Neural progenitor cell (in vitro differentiated cells): Measurements from ENCODE around the gene TNS3. TPM values are rescaled to one million over a fixed set of nuclear protein-coding genes. Genes with fewer than 3 reads are reported as not detected.

Experiments
- DNase-seq: peaks from one replicate; pipeline ENCODE4 v3.0.0-alpha.2; 2016; ENCODE audit warnings: low spot score
- H2AFZ ChIP-seq: fragments of 200-600 bp; sonication (generic); replicated peaks from 2 replicates; pipeline ENCODE4 v1.6.1; 2016; ENCODE audit warnings: antibody characterized with exemption
- H3F3A ChIP-seq: fragments of 200-600 bp; sonication (generic); 2 replicates; pipeline ENCODE4 v1.6.1; 2016; ENCODE audit warnings: antibody characterized with exemption, low read depth
- H3K27ac ChIP-seq: fragments of 200-600 bp; sonication (generic); 2 replicates; pipeline ENCODE4 v1.5.1; 2016; ENCODE audit warnings: mild to moderate bottlenecking
- H3K27me3 ChIP-seq: fragments of 200-600 bp; sonication (generic); 2 replicates; pipeline ENCODE4 v1.6.1; 2016; ENCODE audit warnings: mild to moderate bottlenecking, moderate library complexity
- H3K36me3 ChIP-seq: fragments of 200-600 bp; sonication (generic); 2 replicates; pipeline ENCODE4 v1.5.1; 2016
- H3K4me1 ChIP-seq: fragments of 200-600 bp; sonication (generic); 2 replicates; pipeline ENCODE4 v1.6.1; 2016; ENCODE audit warnings: mixed run types
- H3K4me2 ChIP-seq: fragments of 200-600 bp; sonication (generic); 2 replicates; pipeline ENCODE4 v1.6.1; 2016
- H3K4me3 ChIP-seq: fragments of 200-600 bp; sonication (generic); 2 replicates; pipeline ENCODE4 v1.5.1; 2016
- H3K79me2 ChIP-seq: fragments of 200-600 bp; sonication (generic); 2 replicates; pipeline ENCODE4 v1.6.1; 2016; ENCODE audit warnings: low read depth
- H3K9ac ChIP-seq: fragments of 200-600 bp; sonication (generic); 2 replicates; pipeline ENCODE4 v1.6.1; 2016
- H3K9me3 ChIP-seq: fragments of 200-600 bp; sonication (generic); 2 replicates; pipeline ENCODE4 v1.5.1; 2016; ENCODE audit warnings: low read depth
- H4K20me1 ChIP-seq: fragments of 200-600 bp; sonication (generic); 2 replicates; pipeline ENCODE4 v1.6.1; 2016; ENCODE audit warnings: low read depth
- H3K27ac Mint-ChIP-seq: 3 replicates; pipeline ENCODE4 v1.8.0; 2021; ENCODE audit warnings: mixed read lengths
- H3K27me3 Mint-ChIP-seq: 2 replicates; pipeline ENCODE4 v1.8.0; 2022; ENCODE audit warnings: low read depth, mild to moderate bottlenecking, inconsistent platforms, moderate library complexity, mixed read lengths; ENCODE audit not compliant: insufficient read depth
- H3K36me3 Mint-ChIP-seq: 3 replicates; pipeline ENCODE4 v1.8.0; 2021; ENCODE audit warnings: mixed read lengths
- H3K4me1 Mint-ChIP-seq: 3 replicates; pipeline ENCODE4 v1.8.0; 2021; ENCODE audit warnings: mixed read lengths
- H3K4me3 Mint-ChIP-seq: 3 replicates; pipeline ENCODE4 v1.8.0; 2021; ENCODE audit warnings: mild to moderate bottlenecking, moderate library complexity, mixed read lengths
- H3K9me3 Mint-ChIP-seq: 3 replicates; pipeline ENCODE4 v1.8.0; 2020; ENCODE audit warnings: mixed read lengths
- EZH2 ChIP-seq: fragments of 200-600 bp; sonication (generic); IDR thresholded peaks from 2 replicates; pipeline ENCODE4 v1.6.1; 2017; ENCODE audit warnings: antibody characterized with exemption, mild to moderate bottlenecking, moderate library complexity
- EZH2phosphoT487 ChIP-seq: fragments of 200-600 bp; sonication (generic); IDR thresholded peaks from 2 replicates; pipeline ENCODE4 v1.6.1; 2017; ENCODE audit warnings: antibody characterized with exemption
- total RNA-seq: library from RNA; depleted of rRNA; stranded (reverse); fragments of >200 nt; gene quantifications from 2 replicates; pipeline ENCODE4 v1.2.3, GENCODE V29; 2015; ENCODE audit warnings: low replicate concordance
- TF ChIP-seq, protein P1 (sequence below): fragments of 200-600 bp; sonication (generic); IDR thresholded peaks from 2 replicates; pipeline ENCODE4 v1.5.1; 2017; ENCODE audit warnings: antibody characterized with exemption, mild to moderate bottlenecking

The TNS3 gene
- total RNA-seq, 1 donor from 2014 or later, result 15.0 TPM

DNA sequence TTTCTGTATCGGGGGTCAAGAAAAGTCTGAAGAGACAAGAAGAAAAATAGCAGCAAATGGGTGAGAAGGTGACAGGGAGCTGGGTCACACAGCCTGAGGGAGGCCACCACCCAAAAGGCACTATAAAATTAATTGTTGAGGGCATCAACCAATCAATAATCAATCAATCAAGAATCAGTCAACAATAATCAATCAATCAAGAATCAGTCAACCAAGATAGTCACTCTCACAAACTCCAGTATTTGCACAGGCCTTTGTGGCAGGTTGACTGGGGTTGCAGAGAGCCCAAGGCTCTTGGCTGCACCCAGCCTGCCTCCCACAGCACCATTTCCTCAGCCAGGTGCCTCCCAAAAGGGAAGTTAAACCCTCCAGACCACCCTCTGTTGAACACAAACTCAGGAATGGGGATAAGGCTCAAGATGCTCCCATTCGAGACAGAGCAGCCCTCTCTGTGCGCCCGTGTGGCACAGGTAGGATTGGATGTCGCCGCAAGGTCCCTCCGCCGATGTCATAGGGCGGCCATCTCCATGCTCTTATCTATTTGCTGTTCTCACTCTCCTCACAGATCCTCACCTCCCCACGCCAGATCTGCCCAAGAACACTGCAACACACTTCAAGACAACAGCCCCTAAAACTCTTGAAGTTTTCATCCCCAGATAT is 64.0 kb downstream of the TNS3 start:
- TF ChIP-seq EZH2phosphoT487 (no peak), EZH2 (no peak)
- TF ChIP-seq, protein P1, sequence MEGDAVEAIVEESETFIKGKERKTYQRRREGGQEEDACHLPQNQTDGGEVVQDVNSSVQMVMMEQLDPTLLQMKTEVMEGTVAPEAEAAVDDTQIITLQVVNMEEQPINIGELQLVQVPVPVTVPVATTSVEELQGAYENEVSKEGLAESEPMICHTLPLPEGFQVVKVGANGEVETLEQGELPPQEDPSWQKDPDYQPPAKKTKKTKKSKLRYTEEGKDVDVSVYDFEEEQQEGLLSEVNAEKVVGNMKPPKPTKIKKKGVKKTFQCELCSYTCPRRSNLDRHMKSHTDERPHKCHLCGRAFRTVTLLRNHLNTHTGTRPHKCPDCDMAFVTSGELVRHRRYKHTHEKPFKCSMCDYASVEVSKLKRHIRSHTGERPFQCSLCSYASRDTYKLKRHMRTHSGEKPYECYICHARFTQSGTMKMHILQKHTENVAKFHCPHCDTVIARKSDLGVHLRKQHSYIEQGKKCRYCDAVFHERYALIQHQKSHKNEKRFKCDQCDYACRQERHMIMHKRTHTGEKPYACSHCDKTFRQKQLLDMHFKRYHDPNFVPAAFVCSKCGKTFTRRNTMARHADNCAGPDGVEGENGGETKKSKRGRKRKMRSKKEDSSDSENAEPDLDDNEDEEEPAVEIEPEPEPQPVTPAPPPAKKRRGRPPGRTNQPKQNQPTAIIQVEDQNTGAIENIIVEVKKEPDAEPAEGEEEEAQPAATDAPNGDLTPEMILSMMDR, result no peak
- peaks cover 7% of the 10 kb centered on the region for H3K36me3 Mint-ChIP-seq
- no peak overlapping the region for H3K27ac ChIP-seq
- no peaks in the 10 kb centered on the region for H3K9me3 ChIP-seq
- no peaks in the 10 kb centered on the region for H3K36me3 ChIP-seq
- no peak overlapping the region for H3K9ac ChIP-seq
- peaks cover 13% of the 10 kb centered on the region for H3K4me1 Mint-ChIP-seq
- no peaks in the 10 kb centered on the region for H3K9me3 Mint-ChIP-seq
- H3K4me2 ChIP-seq, result no peak overlapping the region
- peaks cover 18% of the 10 kb centered on the region for H4K20me1 ChIP-seq
- no peak for DNase-seq
- H3K27me3 ChIP-seq, result no peaks in the 10 kb centered on the region
- H3F3A ChIP-seq, result no peaks in the 10 kb centered on the region
- H3K4me1 ChIP-seq, result peaks cover 14% of the 10 kb centered on the region
- H2AFZ ChIP-seq, result no peak overlapping the region
- no peak overlapping the region for H3K4me3 ChIP-seq
- no peak overlapping the region for H3K4me3 Mint-ChIP-seq
- H3K27me3 Mint-ChIP-seq, result no peaks in the 10 kb centered on the region
- no peak overlapping the region for H3K27ac Mint-ChIP-seq
- H3K79me2 ChIP-seq, result peaks cover 11% of the 10 kb centered on the region

DNA sequence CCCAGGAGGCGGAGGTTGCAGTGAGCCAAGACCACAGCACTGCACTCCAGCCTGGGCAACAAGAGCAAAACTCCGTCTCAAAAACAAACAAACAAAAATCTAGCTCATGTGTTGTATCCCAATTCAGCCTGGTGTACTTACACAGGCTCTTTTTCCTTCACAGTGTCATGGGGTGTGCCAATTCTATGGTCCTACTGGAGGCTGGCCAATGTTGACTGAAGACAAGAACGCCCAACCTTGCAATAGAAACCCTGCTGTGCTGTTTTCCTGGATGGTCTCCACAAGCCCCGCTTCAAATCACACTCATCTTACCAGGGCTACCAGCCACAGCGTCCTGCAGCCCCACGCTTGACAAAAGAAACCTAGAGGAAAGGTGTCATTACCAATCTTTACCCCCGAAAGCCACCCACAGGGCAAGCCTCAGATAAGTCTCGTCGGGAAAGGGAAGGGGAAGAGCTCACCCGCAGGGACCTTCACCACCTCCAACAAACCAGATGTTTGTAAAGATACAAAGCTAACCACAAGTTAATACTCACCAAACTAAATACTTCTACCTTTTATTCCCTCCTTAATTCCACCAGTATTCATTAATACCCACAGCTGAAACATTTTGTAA is 64.8 kb downstream of the TNS3 start:
- Histone ChIP-seq H3K4me3 (no peak overlapping the region), H3K4me1 (peaks cover 14% of the 10 kb centered on the region), H3K4me2 (no peak overlapping the region), H3K9me3 (no peaks in the 10 kb centered on the region), H2AFZ (no peak overlapping the region), H3F3A (no peaks in the 10 kb centered on the region), H3K9ac (no peak overlapping the region), H3K36me3 (no peaks in the 10 kb centered on the region), H3K27ac (no peak overlapping the region), H4K20me1 (peaks cover 18% of the 10 kb centered on the region), H3K79me2 (peaks cover 11% of the 10 kb centered on the region), H3K27me3 (no peaks in the 10 kb centered on the region)
- no peaks in the 10 kb centered on the region for H3K9me3 Mint-ChIP-seq
- H3K4me1 Mint-ChIP-seq, result peaks cover 11% of the 10 kb centered on the region
- peaks cover 7% of the 10 kb centered on the region for H3K36me3 Mint-ChIP-seq
- no peaks in the 10 kb centered on the region for H3K27me3 Mint-ChIP-seq
- TF ChIP-seq EZH2phosphoT487 (no peak), EZH2 (no peak)
- TF ChIP-seq, protein P1, result no peak
- DNase-seq, result no peak
- no peak overlapping the region for H3K27ac Mint-ChIP-seq
- H3K4me3 Mint-ChIP-seq, result no peak overlapping the region

DNA sequence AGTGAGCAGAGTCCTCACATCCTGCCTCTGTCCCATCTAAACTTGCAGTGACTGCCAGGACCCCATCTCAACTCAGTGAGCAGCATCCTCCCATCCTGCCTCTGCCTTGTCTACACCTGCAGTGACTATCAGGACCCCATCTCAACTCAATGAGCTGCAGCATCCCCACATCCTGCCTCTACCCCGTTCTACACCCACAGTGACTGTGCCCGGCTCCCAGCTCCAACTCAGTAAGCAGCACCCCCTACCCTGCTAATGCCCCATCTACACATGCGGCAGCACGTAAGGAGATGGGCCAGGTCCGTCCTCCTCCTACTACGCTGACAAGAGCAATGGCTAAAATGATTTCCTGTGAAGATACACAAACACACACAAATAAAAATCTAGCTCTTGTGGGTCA is 65.5 kb downstream of the TNS3 start:
- Histone ChIP-seq H3K4me2 (no peak overlapping the region), H4K20me1 (peaks cover 18% of the 10 kb centered on the region), H2AFZ (no peak overlapping the region), H3K4me3 (no peak overlapping the region), H3K4me1 (peaks cover 14% of the 10 kb centered on the region), H3K9me3 (no peaks in the 10 kb centered on the region), H3F3A (no peaks in the 10 kb centered on the region), H3K79me2 (peaks cover 11% of the 10 kb centered on the region), H3K36me3 (no peaks in the 10 kb centered on the region), H3K9ac (no peak overlapping the region), H3K27me3 (no peaks in the 10 kb centered on the region), H3K27ac (no peak overlapping the region)
- no peak for DNase-seq
- Mint-ChIP-seq H3K27me3 (no peaks in the 10 kb centered on the region), H3K4me1 (peaks cover 8% of the 10 kb centered on the region), H3K27ac (no peak overlapping the region), H3K4me3 (no peak overlapping the region), H3K36me3 (peaks cover 7% of the 10 kb centered on the region), H3K9me3 (no peaks in the 10 kb centered on the region)
- TF ChIP-seq, protein P1, result no peak
- no peak for TF ChIP-seq EZH2
- no peak for TF ChIP-seq EZH2phosphoT487
